Vagina (tissue), 2 donors: ENCODE measurements around the gene ASTN2. TPM values are rescaled to one million over a fixed set of nuclear protein-coding genes. Genes with fewer than 3 reads are reported as not detected.

ENCODE experiments used
- DNase-seq, 2 donors: peaks; one replicate each; pipeline ENCODE4 v3.0.0-alpha.2; 2017; ENCODE audit errors: extremely low spot score in 2 of 2
- H3K27ac ChIP-seq: fragments of 200-600 bp; sonication (generic); one replicate; pipeline ENCODE4 v1.5.1; 2019
- H3K27me3 ChIP-seq: fragments of 200-600 bp; sonication (generic); one replicate; pipeline ENCODE4 v1.5.1; 2019
- H3K36me3 ChIP-seq, 2 donors: fragments of 200-600 bp; sonication (generic); one replicate each; pipeline ENCODE4 v1.5.1; 2017 to 2019
- H3K4me1 ChIP-seq: fragments of 200-600 bp; sonication (generic); one replicate; pipeline ENCODE4 v1.5.1; 2019
- H3K4me3 ChIP-seq, 2 donors: fragments of 200-600 bp; sonication (generic); 1 replicate in 1 of 2; 2 replicates in 1 of 2; pipeline ENCODE4 v1.5.1; 2016 to 2019
- H3K9me3 ChIP-seq: fragments of 200-600 bp; sonication (generic); one replicate; pipeline ENCODE4 v1.5.1; 2019
- POLR2A ChIP-seq, 2 donors: fragments of 450-650 bp; IDR thresholded peaks; one replicate each; pipeline ENCODE4 v1.6.1; 2017; ENCODE audit warnings: antibody characterized with exemption in 2 of 2, mild to moderate bottlenecking in 2 of 2, moderate library complexity in 2 of 2
- POLR2AphosphoS5 ChIP-seq, 2 donors: sonication (generic); formaldehyde crosslinking; IDR thresholded peaks; one replicate each; pipeline ENCODE4 v1.9.0; 2017; ENCODE audit warnings: antibody characterized with exemption in 2 of 2, mild to moderate bottlenecking in 2 of 2, low read depth in 1 of 2; ENCODE audit not compliant: insufficient read depth in 1 of 2
- intact Hi-C: fragments of 100-400 bp; cut with DNase I; formaldehyde crosslinking; loops from one replicate; pipeline ENCODE4 v1.15.1; 2023
- total RNA-seq: library from RNA; depleted of rRNA; stranded (reverse); fragments of >200 nt; gene quantifications from one replicate; pipeline ENCODE4 v1.2.3, GENCODE V29; 2016
- TF ChIP-seq, protein P1 (sequence below), 3 experiments: fragments of 450-650 bp in 2 of 3; fragments of 200-600 bp in 1 of 3; sonication (generic) in 1 of 3; IDR thresholded peaks; one replicate each; pipeline ENCODE4 v1.5.1; 2017 to 2019; ENCODE audit warnings: antibody characterized with exemption in 3 of 3, mild to moderate bottlenecking in 2 of 3, moderate library complexity in 2 of 3

Gene ASTN2
- total RNA-seq, 1 donor from 2014 or later: 4.4 TPM

- no peaks in the 10 kb centered on the region for H3K36me3 ChIP-seq
- no peaks in the 10 kb centered on the region for H3K27me3 ChIP-seq
- H3K9me3 ChIP-seq: no peaks in the 10 kb centered on the region
- DNase-seq: no peak
- intact Hi-C loops: no loop called here
- no peaks in the 10 kb centered on the region for H3K4me1 ChIP-seq
- H3K4me3 ChIP-seq: no peak overlapping the region
- H3K27ac ChIP-seq: no peak overlapping the region
- TF ChIP-seq POLR2A (IDR thresholded peaks at IDR 0.05) (no peak), POLR2AphosphoS5 (IDR thresholded peaks at IDR 0.05; ENCODE audit: insufficient read depth in 1 of 2, low read depth in 1 of 2) (no peak)
- TF ChIP-seq, protein P1, sequence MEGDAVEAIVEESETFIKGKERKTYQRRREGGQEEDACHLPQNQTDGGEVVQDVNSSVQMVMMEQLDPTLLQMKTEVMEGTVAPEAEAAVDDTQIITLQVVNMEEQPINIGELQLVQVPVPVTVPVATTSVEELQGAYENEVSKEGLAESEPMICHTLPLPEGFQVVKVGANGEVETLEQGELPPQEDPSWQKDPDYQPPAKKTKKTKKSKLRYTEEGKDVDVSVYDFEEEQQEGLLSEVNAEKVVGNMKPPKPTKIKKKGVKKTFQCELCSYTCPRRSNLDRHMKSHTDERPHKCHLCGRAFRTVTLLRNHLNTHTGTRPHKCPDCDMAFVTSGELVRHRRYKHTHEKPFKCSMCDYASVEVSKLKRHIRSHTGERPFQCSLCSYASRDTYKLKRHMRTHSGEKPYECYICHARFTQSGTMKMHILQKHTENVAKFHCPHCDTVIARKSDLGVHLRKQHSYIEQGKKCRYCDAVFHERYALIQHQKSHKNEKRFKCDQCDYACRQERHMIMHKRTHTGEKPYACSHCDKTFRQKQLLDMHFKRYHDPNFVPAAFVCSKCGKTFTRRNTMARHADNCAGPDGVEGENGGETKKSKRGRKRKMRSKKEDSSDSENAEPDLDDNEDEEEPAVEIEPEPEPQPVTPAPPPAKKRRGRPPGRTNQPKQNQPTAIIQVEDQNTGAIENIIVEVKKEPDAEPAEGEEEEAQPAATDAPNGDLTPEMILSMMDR (IDR thresholded peaks at IDR 0.05): no peak
These were observed 406.4 kb downstream of the ASTN2 start for GRCh38 chr9:117008461-117008860.

GRCh38 chr9:117002686-117003085 lies 412.2 kb downstream of the ASTN2 start:
- intact Hi-C loops: no loop called here
- Histone ChIP-seq H3K9me3 (no peaks in the 10 kb centered on the region), H3K4me3 (no peak overlapping the region), H3K27ac (no peak overlapping the region), H3K27me3 (no peaks in the 10 kb centered on the region), H3K4me1 (no peaks in the 10 kb centered on the region), H3K36me3 (no peaks in the 10 kb centered on the region)
- DNase-seq: no peak
- TF ChIP-seq, protein P1 (IDR thresholded peaks at IDR 0.05): no peak
- TF ChIP-seq POLR2AphosphoS5 (IDR thresholded peaks at IDR 0.05; ENCODE audit: insufficient read depth in 1 of 2, low read depth in 1 of 2): no peak
- TF ChIP-seq POLR2A (IDR thresholded peaks at IDR 0.05): no peak

- no peak for TF ChIP-seq POLR2A (IDR thresholded peaks at IDR 0.05)
- TF ChIP-seq, protein P1 (IDR thresholded peaks at IDR 0.05): no peak
- TF ChIP-seq POLR2AphosphoS5 (IDR thresholded peaks at IDR 0.05; ENCODE audit: insufficient read depth in 1 of 2, low read depth in 1 of 2): no peak
- intact Hi-C loops: no loop called here
- Histone ChIP-seq H3K9me3 (no peaks in the 10 kb centered on the region), H3K36me3 (no peaks in the 10 kb centered on the region), H3K4me3 (no peak overlapping the region), H3K4me1 (no peaks in the 10 kb centered on the region), H3K27me3 (no peaks in the 10 kb centered on the region), H3K27ac (no peak overlapping the region)
- no peak for DNase-seq
These were observed 414.0 kb downstream of the ASTN2 start for GRCh38 chr9:117000834-117001233.

GRCh38 chr9:117000196-117000723 lies 414.6 kb downstream of the ASTN2 start:
- no peak for DNase-seq
- intact Hi-C loops: no loop called here
- no peaks in the 10 kb centered on the region for H3K27me3 ChIP-seq
- H3K9me3 ChIP-seq: no peaks in the 10 kb centered on the region
- no peak overlapping the region for H3K4me3 ChIP-seq
- TF ChIP-seq POLR2A (IDR thresholded peaks at IDR 0.05): no peak
- TF ChIP-seq, protein P1 (IDR thresholded peaks at IDR 0.05): no peak
- TF ChIP-seq POLR2AphosphoS5 (IDR thresholded peaks at IDR 0.05; ENCODE audit: insufficient read depth in 1 of 2, low read depth in 1 of 2): no peak
- H3K27ac ChIP-seq: no peak overlapping the region
- H3K4me1 ChIP-seq: no peaks in the 10 kb centered on the region
- no peaks in the 10 kb centered on the region for H3K36me3 ChIP-seq

DNA sequence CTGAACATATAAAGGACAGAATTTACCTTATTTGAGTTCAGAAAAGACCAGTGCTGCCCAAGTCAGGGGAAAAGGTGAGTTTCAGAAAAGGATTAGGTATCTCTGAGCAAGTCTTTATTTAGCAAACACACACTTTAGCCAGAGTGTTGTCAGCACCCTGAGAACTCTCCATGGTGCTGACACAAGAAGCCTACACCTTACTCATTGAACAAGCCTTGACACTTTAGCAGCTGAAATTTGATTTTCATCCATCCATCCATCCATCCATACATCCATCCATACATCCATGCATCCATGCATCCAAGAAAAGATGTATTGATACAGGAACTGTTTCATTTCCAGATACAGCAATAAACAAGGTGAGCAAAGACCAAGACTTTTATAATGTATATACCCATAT lies 416.6 kb downstream of the ASTN2 start:
- no peak for DNase-seq
- H3K36me3 ChIP-seq: no peaks in the 10 kb centered on the region
- H3K27ac ChIP-seq: no peak overlapping the region
- intact Hi-C loops: no loop called here
- no peaks in the 10 kb centered on the region for H3K9me3 ChIP-seq
- H3K4me3 ChIP-seq: no peak overlapping the region
- no peaks in the 10 kb centered on the region for H3K4me1 ChIP-seq
- TF ChIP-seq POLR2A (IDR thresholded peaks at IDR 0.05): no peak
- TF ChIP-seq, protein P1 (IDR thresholded peaks at IDR 0.05): no peak
- TF ChIP-seq POLR2AphosphoS5 (IDR thresholded peaks at IDR 0.05; ENCODE audit: insufficient read depth in 1 of 2, low read depth in 1 of 2): no peak
- no peaks in the 10 kb centered on the region for H3K27me3 ChIP-seq
